HepG2 (cell line): ENCODE results near the gene TIAM2. TPM values are rescaled to one million over a fixed set of nuclear protein-coding genes. Genes with fewer than 3 reads are reported as not detected.

Experiments used
- ATAD3A ChIP-seq: sonication (generic); formaldehyde crosslinking; IDR thresholded peaks from 2 replicates; pipeline ENCODE4 v1.4.0; 2020; ENCODE audit warnings: missing genetic modification reagents
- BCL3 ChIP-seq: sonication (generic); formaldehyde crosslinking; IDR thresholded peaks from 2 replicates; pipeline ENCODE4 v1.5.1; 2020; ENCODE audit warnings: mild to moderate bottlenecking, missing genetic modification reagents, moderate library complexity
- CENPT ChIP-seq: sonication (generic); formaldehyde crosslinking; IDR thresholded peaks from 2 replicates; pipeline ENCODE4 v1.8.0; 2022; ENCODE audit warnings: low read depth, mild to moderate bottlenecking, moderate library complexity, missing genetic modification reagents
- DMAP1 ChIP-seq: IDR thresholded peaks from 2 replicates; pipeline ENCODE4 v1.6.1; 2016
- ELF1 ChIP-seq: sonication (generic); formaldehyde crosslinking; IDR thresholded peaks from 2 replicates; pipeline ENCODE4 v1.4.0; 2020; ENCODE audit warnings: missing genetic modification reagents
- ELF4 ChIP-seq: sonication (generic); formaldehyde crosslinking; IDR thresholded peaks from 2 replicates; pipeline ENCODE4 v1.5.0; 2020; ENCODE audit warnings: missing genetic modification reagents, mild to moderate bottlenecking, moderate library complexity, borderline replicate concordance
- FOSL1 ChIP-seq: sonication (generic); formaldehyde crosslinking; IDR thresholded peaks from 2 replicates; pipeline ENCODE4 v1.9.0; 2021; ENCODE audit warnings: missing genetic modification reagents, borderline replicate concordance
- HNRNPK ChIP-seq: fragments of 200-400 bp; formaldehyde crosslinking; IDR thresholded peaks from 2 replicates; pipeline ENCODE4 v1.6.1; 2018; ENCODE audit warnings: low read length, low read depth, moderate library complexity, mild to moderate bottlenecking; ENCODE audit not compliant: poor library complexity, severe bottlenecking
- HOXA3 ChIP-seq: sonication (generic); formaldehyde crosslinking; IDR thresholded peaks from 2 replicates; pipeline ENCODE4 v1.5.0; 2020; ENCODE audit warnings: missing genetic modification reagents
- MEIS2 ChIP-seq: sonication (generic); formaldehyde crosslinking; IDR thresholded peaks from 2 replicates; pipeline ENCODE4 v1.9.0; 2021; ENCODE audit warnings: mild to moderate bottlenecking, missing genetic modification reagents
- NONO ChIP-seq, 2 experiments: fragments of 450-650 bp in 1 of 2; sonication (generic) in 1 of 2; formaldehyde crosslinking in 1 of 2; IDR thresholded peaks in 1 of 2; conservative IDR thresholded peaks in 1 of 2; 2 replicates each; pipeline versions ENCODE4 v1.6.1 to v1.8.0; 2017 to 2022; ENCODE audit warnings: mild to moderate bottlenecking in 1 of 2, missing genetic modification reagents in 1 of 2, moderate library complexity in 1 of 2
- POLR2G ChIP-seq: fragments of 200-400 bp; formaldehyde crosslinking; IDR thresholded peaks from 2 replicates; pipeline ENCODE4 v1.6.1; 2018; ENCODE audit warnings: mild to moderate bottlenecking, low read depth, low read length, moderate library complexity
- SMARCE1 ChIP-seq: fragments of 450-650 bp; IDR thresholded peaks from 2 replicates; pipeline ENCODE4 v1.6.1; 2017; ENCODE audit warnings: borderline replicate concordance
- SRSF1 ChIP-seq: fragments of 200-400 bp; formaldehyde crosslinking; optimal IDR thresholded peaks from 2 replicates; pipeline ENCODE3; 2017; ENCODE audit warnings: mild to moderate bottlenecking, low read depth, low read length, moderate library complexity
- TAF1 ChIP-seq: sonication (generic); formaldehyde crosslinking; IDR thresholded peaks from 2 replicates; pipeline ENCODE4 v1.4.0; 2020; ENCODE audit warnings: missing genetic modification reagents
- THYN1 ChIP-seq: sonication (generic); formaldehyde crosslinking; IDR thresholded peaks from 2 replicates; pipeline ENCODE4 v1.8.1; 2023; ENCODE audit warnings: low read depth, mild to moderate bottlenecking, moderate library complexity, missing genetic modification reagents, borderline replicate concordance
- ZFX ChIP-seq: sonication (generic); formaldehyde crosslinking; IDR thresholded peaks from 2 replicates; pipeline ENCODE4 v1.4.0; 2020; ENCODE audit warnings: mild to moderate bottlenecking, low read depth, missing genetic modification reagents, moderate library complexity
- ZNF207 ChIP-seq: fragments of 450-650 bp; IDR thresholded peaks from 2 replicates; pipeline ENCODE4 v1.6.1; 2016; ENCODE audit warnings: antibody characterized with exemption, borderline replicate concordance
- ZNF746 ChIP-seq: sonication (generic); formaldehyde crosslinking; IDR thresholded peaks from 2 replicates; pipeline ENCODE4 v1.8.0; 2022; ENCODE audit warnings: mild to moderate bottlenecking, missing genetic modification reagents
- ZNF75D ChIP-seq: sonication (generic); formaldehyde crosslinking; IDR thresholded peaks from 2 replicates; pipeline ENCODE4 v1.8.1; 2023; ENCODE audit warnings: missing genetic modification reagents, mild to moderate bottlenecking, borderline replicate concordance
- ZSCAN20 ChIP-seq: sonication (generic); formaldehyde crosslinking; IDR thresholded peaks from 2 replicates; pipeline ENCODE4 v1.4.0; 2020; ENCODE audit warnings: missing genetic modification reagents, mild to moderate bottlenecking, borderline replicate concordance
- polyA plus RNA-seq, 8 experiments: library from polyadenylated mRNA; depleted of rRNA in 3 of 8; stranded (reverse) in 7 of 8; unstranded in 1 of 8; fragments of >200 nt; fragmentation: Illumina TruSeq in 4 of 8; extraction: Trizol in 4 of 8; gene quantifications; 2 replicates each; pipeline versions ENCODE4 v1.2.1 to v1.2.3, GENCODE V29; 2011 to 2016; ENCODE audit warnings: low read depth in 4 of 8, missing spikeins in 1 of 8, mixed read lengths in 1 of 8; ENCODE audit not compliant: insufficient read depth in 1 of 8
- total RNA-seq, 5 experiments: library from RNA; depleted of rRNA; stranded (reverse); fragments of >200 nt; fragmentation: Illumina TruSeq; extraction: Trizol; gene quantifications; 2 replicates each; pipeline ENCODE4 v1.2.3, GENCODE V29; 2016; ENCODE audit warnings: low read depth in 1 of 5
- TF ChIP-seq, protein P1 (sequence below): sonication (generic); formaldehyde crosslinking; IDR thresholded peaks from 2 replicates; pipeline ENCODE4 v1.4.0; 2020; ENCODE audit warnings: missing genetic modification reagents
- TF ChIP-seq, protein P2 (sequence below): sonication (generic); formaldehyde crosslinking; IDR thresholded peaks from 2 replicates; pipeline ENCODE4 v1.5.0; 2020; ENCODE audit warnings: mild to moderate bottlenecking, missing genetic modification reagents, moderate library complexity
- TF ChIP-seq, protein P3 (sequence below): sonication (generic); formaldehyde crosslinking; IDR thresholded peaks from 2 replicates; pipeline ENCODE4 v1.9.0; 2022; ENCODE audit warnings: missing genetic modification reagents, mild to moderate bottlenecking, borderline replicate concordance
- TF ChIP-seq, protein P4 (sequence below): IDR thresholded peaks from 2 replicates; pipeline ENCODE4 v1.6.1; 2016

The TIAM2 gene
- total and polyA plus RNA-seq, 2 of the 13 experiments (the other 11 are each of a cell fraction or from before 2014, with no cell fraction given) = 4.1 to 4.5 TPM

GRCh38 chr6:154960299-154960843 is 34.7 kb upstream of the TIAM2 start (continued):
- TF ChIP-seq ZSCAN20 (no peak), ELF1 (CRISPR knock-in tag) (peak; percentile 35; the same call in 1 of the 2 replicates), HNRNPK (no peak), ZNF746 (CRISPR knock-in tag) (no peak), POLR2G (no peak), HOXA3 (CRISPR knock-in tag) (peak; percentile 87), ZNF207 (no peak), SRSF1 (no peak), ELF4 (CRISPR knock-in tag) (0 out of 2 replicates have a peak, but pooled peaks have one; percentile 37), ATAD3A (CRISPR knock-in tag) (no peak), DMAP1 (CRISPR knock-in tag) (peak; percentile 57), ZNF75D (CRISPR knock-in tag) (no peak), BCL3 (peak; percentile 50; the same call in 1 of the 2 replicates), TAF1 (CRISPR knock-in tag) (peak; percentile 47; the same call in 1 of the 2 replicates), CENPT (no peak), SMARCE1 (no peak), ZFX (CRISPR knock-in tag) (0 out of 2 replicates have a peak, but pooled peaks have one; percentile 27), NONO (IDR thresholded peaks at IDR 0.05) (no peak), NONO (CRISPR knock-in tag; conservative IDR thresholded peaks at IDR 0.05) (peak; percentile 87), MEIS2 (CRISPR knock-in tag) (no peak; the same call in 1 of the 2 replicates), THYN1 (CRISPR knock-in tag) (no peak), FOSL1 (CRISPR knock-in tag) (no peak)
- TF ChIP-seq, protein P1, sequence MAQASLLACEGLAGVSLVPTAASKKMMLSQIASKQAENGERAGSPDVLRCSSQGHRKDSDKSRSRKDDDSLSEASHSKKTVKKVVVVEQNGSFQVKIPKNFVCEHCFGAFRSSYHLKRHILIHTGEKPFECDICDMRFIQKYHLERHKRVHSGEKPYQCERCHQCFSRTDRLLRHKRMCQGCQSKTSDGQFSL (CRISPR knock-in tag) = peak; percentile 40; the same call in 1 of the 2 replicates
- TF ChIP-seq, protein P2, sequence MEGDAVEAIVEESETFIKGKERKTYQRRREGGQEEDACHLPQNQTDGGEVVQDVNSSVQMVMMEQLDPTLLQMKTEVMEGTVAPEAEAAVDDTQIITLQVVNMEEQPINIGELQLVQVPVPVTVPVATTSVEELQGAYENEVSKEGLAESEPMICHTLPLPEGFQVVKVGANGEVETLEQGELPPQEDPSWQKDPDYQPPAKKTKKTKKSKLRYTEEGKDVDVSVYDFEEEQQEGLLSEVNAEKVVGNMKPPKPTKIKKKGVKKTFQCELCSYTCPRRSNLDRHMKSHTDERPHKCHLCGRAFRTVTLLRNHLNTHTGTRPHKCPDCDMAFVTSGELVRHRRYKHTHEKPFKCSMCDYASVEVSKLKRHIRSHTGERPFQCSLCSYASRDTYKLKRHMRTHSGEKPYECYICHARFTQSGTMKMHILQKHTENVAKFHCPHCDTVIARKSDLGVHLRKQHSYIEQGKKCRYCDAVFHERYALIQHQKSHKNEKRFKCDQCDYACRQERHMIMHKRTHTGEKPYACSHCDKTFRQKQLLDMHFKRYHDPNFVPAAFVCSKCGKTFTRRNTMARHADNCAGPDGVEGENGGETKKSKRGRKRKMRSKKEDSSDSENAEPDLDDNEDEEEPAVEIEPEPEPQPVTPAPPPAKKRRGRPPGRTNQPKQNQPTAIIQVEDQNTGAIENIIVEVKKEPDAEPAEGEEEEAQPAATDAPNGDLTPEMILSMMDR (CRISPR knock-in tag) = no peak
- TF ChIP-seq, protein P3, sequence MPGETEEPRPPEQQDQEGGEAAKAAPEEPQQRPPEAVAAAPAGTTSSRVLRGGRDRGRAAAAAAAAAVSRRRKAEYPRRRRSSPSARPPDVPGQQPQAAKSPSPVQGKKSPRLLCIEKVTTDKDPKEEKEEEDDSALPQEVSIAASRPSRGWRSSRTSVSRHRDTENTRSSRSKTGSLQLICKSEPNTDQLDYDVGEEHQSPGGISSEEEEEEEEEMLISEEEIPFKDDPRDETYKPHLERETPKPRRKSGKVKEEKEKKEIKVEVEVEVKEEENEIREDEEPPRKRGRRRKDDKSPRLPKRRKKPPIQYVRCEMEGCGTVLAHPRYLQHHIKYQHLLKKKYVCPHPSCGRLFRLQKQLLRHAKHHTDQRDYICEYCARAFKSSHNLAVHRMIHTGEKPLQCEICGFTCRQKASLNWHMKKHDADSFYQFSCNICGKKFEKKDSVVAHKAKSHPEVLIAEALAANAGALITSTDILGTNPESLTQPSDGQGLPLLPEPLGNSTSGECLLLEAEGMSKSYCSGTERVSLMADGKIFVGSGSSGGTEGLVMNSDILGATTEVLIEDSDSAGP = peak; percentile 89
- TF ChIP-seq, protein P4, sequence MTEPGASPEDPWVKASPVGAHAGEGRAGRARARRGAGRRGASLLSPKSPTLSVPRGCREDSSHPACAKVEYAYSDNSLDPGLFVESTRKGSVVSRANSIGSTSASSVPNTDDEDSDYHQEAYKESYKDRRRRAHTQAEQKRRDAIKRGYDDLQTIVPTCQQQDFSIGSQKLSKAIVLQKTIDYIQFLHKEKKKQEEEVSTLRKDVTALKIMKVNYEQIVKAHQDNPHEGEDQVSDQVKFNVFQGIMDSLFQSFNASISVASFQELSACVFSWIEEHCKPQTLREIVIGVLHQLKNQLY (CRISPR knock-in tag) = no peak
